ENCODE results near the gene PTH2. TPM values are rescaled to one million over a fixed set of nuclear protein-coding genes. Genes with fewer than 3 reads are reported as not detected.

The PTH2 gene
- polyA plus RNA-seq, 3 donors = not detected

DNA sequence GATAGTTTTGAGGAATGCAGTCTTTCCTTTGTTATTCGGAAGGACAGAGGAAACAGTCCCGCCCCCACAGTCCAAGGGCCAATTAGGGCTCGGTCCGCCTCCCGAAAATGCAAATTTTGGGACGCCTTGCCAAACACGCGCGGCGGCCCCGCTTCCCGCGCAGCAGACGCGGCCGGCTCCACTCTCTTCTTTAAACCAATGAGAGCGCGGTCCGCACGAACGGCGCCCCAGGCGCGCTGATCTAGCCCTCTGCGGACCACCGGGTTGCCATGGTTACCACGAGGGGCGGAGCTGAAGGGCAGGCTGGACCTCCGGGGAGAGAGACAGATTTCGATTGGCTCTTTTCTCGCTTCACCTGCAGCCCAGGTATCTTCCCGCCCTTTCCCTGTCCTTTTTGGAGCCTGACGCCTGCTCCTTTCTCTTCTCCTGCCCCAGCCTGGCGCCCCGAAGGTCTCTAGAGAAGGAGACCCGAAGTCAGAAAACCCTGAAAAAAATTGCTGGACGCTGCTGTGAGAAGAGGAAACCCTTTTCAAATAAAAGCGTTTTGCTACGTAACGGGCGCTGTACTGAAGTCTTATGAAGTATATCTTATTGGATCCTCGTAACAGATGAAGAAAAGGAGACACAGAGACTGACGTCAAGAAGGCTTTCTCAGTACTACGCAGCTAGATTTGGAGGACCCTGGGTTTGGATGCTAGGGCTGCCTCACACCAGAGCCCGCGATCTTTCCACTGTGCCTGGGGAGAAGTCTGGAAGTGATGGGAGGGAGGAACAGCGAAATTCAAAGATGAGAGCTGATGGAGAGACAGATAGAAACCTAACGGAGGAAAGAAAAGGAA is 2.0 kb downstream of the PTH2 start:
- Mint-ChIP-seq H3K27ac (peak overlapping the region in 1 of 7 donors; percentile 28), H3K36me3 (peaks cover 0 to 20% of the 10 kb centered on the region in 2 donors), H3K9me3 (peaks cover 0 to 21% (median 11%) of the 10 kb centered on the region in 7 donors), H3K27me3 (ENCODE audit: low read depth in 3 of 3) (peaks cover 71 to 83% (median 79%) of the 10 kb centered on the region in 3 donors), H3K4me3 (peak overlapping the region in 1 of 2 donors; percentile 90), H3K4me1 (peaks cover 37% of the 10 kb centered on the region)
- H3K9ac ChIP-seq (ENCODE audit: insufficient read depth, low read length, poor library complexity, severe bottlenecking) = no peak overlapping the region
- intact Hi-C loops (cut with micrococcal nuclease) = loop anchor here in 1 of 2 donors (10.0 kb wide), 1 partner anchor 46 kb away; no protein-coding TSS in a partner anchor
- H3K4me2 ChIP-seq (replicated peaks; ENCODE audit: extremely low read depth, low read length, poor library complexity, severe bottlenecking) = no peak overlapping the region
- H3K27me3 ChIP-seq (ENCODE audit: control insufficient read depth in 2 of 2, insufficient read depth in 2 of 2, low read length in 2 of 2) = peaks cover 59 to 70% of the 10 kb centered on the region in 2 donors
- peaks cover 13 to 21% of the 10 kb centered on the region in 2 donors for H3K4me1 ChIP-seq (ENCODE audit: control insufficient read depth in 1 of 2, insufficient read depth in 2 of 2, low read length in 2 of 2)
- H3K36me3 ChIP-seq (replicated peaks in 1 of 2; ENCODE audit: control insufficient read depth in 1 of 2, insufficient read depth in 2 of 2, low read length in 2 of 2) = no peaks in the 10 kb centered on the region
- DNase-seq = peak; percentile 33 to 51 (median 49)
- no peak overlapping the region for H2AFZ ChIP-seq (ENCODE audit: insufficient read depth, low read depth, low read length, poor library complexity, severe bottlenecking)
- H4K20me1 ChIP-seq (ENCODE audit: insufficient read depth, low read length) = no peaks in the 10 kb centered on the region
- H3K4me3 ChIP-seq (replicated peaks in 1 of 3; ENCODE audit: low read depth in 2 of 3, low read length in 3 of 3) = no peak overlapping the region
- peaks cover 0 to 29% of the 10 kb centered on the region in 2 donors for H3K9me3 ChIP-seq (replicated peaks in 1 of 2; ENCODE audit: control insufficient read depth in 1 of 2, insufficient read depth in 1 of 2, low read length in 2 of 2)
- no peaks in the 10 kb centered on the region for H3K79me2 ChIP-seq (ENCODE audit: insufficient read depth, low read length)
- WGBS (ENCODE audit: insufficient coverage) = 9% methylated on average over 44 of the region's 48 CpGs
- H3K27ac ChIP-seq (ENCODE audit: low read depth in 1 of 2, low read length in 2 of 2) = no peak overlapping the region
- no peak for TF ChIP-seq CTCF (IDR thresholded peaks at IDR 0.05)

DNA sequence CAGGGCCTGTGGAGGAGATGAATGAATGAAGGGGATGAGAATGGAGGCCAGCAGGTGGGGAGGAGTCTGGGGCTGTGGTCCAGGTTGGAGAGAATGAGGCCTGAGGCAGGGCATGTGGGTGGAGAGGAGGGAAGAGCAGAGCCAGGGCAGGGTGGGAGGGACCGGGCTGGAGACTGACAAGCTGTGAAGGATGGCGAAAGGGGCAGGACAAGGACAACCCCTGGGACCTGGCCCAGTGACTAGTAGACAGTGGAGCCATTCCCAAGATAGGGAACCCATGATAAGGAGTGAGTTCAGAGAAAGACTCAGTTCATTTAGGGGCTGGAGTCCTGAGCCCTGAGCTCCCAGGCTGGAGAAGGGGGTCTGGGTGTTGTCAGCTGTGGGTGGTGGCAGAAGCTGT is 3.0 kb downstream of the PTH2 start:
- Histone ChIP-seq H3K27ac (ENCODE audit: low read depth in 1 of 2, low read length in 2 of 2) (no peak overlapping the region), H2AFZ (ENCODE audit: insufficient read depth, low read depth, low read length, poor library complexity, severe bottlenecking) (no peak overlapping the region), H3K36me3 (replicated peaks in 1 of 2; ENCODE audit: control insufficient read depth in 1 of 2, insufficient read depth in 2 of 2, low read length in 2 of 2) (no peaks in the 10 kb centered on the region), H3K4me2 (replicated peaks; ENCODE audit: extremely low read depth, low read length, poor library complexity, severe bottlenecking) (no peak overlapping the region), H4K20me1 (ENCODE audit: insufficient read depth, low read length) (no peaks in the 10 kb centered on the region), H3K4me3 (replicated peaks in 1 of 3; ENCODE audit: low read depth in 2 of 3, low read length in 3 of 3) (no peak overlapping the region), H3K4me1 (ENCODE audit: control insufficient read depth in 1 of 2, insufficient read depth in 2 of 2, low read length in 2 of 2) (peaks cover 13 to 21% of the 10 kb centered on the region in 2 donors), H3K27me3 (ENCODE audit: control insufficient read depth in 2 of 2, insufficient read depth in 2 of 2, low read length in 2 of 2) (peaks cover 49 to 60% of the 10 kb centered on the region in 2 donors), H3K79me2 (ENCODE audit: insufficient read depth, low read length) (no peaks in the 10 kb centered on the region), H3K9me3 (replicated peaks in 1 of 2; ENCODE audit: control insufficient read depth in 1 of 2, insufficient read depth in 1 of 2, low read length in 2 of 2) (peaks cover 0 to 20% of the 10 kb centered on the region in 2 donors), H3K9ac (ENCODE audit: insufficient read depth, low read length, poor library complexity, severe bottlenecking) (no peak overlapping the region)
- Mint-ChIP-seq H3K9me3 (peaks cover 0 to 17% (median 10%) of the 10 kb centered on the region in 7 donors), H3K4me1 (peaks cover 35% of the 10 kb centered on the region), H3K27me3 (ENCODE audit: low read depth in 3 of 3) (peaks cover 65 to 73% (median 69%) of the 10 kb centered on the region in 3 donors), H3K27ac (no peak overlapping the region), H3K4me3 (peak overlapping the region in 1 of 2 donors; percentile 90), H3K36me3 (peaks cover 0 to 20% of the 10 kb centered on the region in 2 donors)
- 96% methylated on average over 2 of the region's 2 CpGs for WGBS (ENCODE audit: insufficient coverage)
- intact Hi-C loops (cut with micrococcal nuclease) = loop anchor here in 1 of 2 donors (10.0 kb wide), 1 partner anchor 45 kb away; no protein-coding TSS in a partner anchor
- DNase-seq = no peak
- TF ChIP-seq CTCF (IDR thresholded peaks at IDR 0.05) = no peak
